ENCODE results near the gene ZNF217. TPM values are rescaled to one million over a fixed set of nuclear protein-coding genes. Genes with fewer than 3 reads are reported as not detected.

The ZNF217 gene
- total and polyA plus RNA-seq, 9 of the 15 experiments (the other 6 are each of a cell fraction or from before 2014, with no cell fraction given), result 3.0 to 41.8 (median 16.8) TPM

DNA sequence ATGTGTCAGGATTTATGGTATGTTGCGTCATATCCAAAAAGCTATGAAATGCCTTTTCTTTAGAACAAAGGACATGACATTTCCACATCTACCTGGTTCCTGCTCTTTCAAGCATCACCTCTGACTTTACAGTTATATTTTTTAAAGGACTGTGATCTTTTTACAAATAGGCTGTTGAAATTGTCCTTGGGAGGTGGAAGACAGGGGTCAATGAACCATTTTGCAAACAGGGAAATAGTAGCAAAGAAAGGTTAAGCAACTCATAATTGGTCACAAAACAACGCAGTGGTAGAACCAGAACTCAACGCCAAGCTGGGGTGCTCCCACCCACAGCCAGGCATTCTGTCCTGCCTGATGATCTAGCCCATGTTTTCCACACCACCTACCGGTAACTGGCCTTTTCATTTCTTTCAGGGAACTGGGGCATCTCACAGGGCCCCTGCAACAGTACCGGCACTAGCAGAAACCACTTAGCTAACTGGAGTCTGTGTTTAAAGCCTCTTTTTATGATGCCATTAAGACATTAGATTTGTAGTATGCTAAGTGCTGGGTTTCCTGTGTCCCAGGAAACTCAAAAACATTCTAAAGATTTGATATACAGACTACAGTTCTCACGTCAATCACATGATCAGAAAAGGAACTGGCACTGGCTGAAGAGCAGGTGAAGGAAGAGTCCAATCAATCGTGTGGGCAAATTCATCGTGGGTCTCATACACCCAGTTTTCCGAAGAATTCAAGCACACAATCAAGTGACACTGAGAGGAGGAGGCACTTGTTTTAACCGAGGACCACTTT lies 13.9 kb downstream of the ZNF217 start (continued):
- TF ChIP-seq HIVEP1 (CRISPR knock-in tag; IDR thresholded peaks at IDR 0.05) (no peak), BRF1 (IDR thresholded peaks at IDR 0.05; ENCODE audit: borderline replicate concordance, extremely low read depth, insufficient read length) (no peak), ZFP1 (CRISPR knock-in tag; IDR thresholded peaks at IDR 0.05) (no peak), U2AF2 (optimal IDR thresholded peaks at IDR 0.05; ENCODE audit: low read depth, low read length) (no peak), HCFC1 (IDR thresholded peaks at IDR 0.05; ENCODE audit: low read depth, low read length) (no peak), NR2C2 (CRISPR knock-in tag; IDR thresholded peaks at IDR 0.05) (no peak), NR2C2 (tag; IDR thresholded peaks at IDR 0.05) (peak; percentile 18; the same call in 1 of the 2 replicates), KDM2B (CRISPR knock-in tag; IDR thresholded peaks at IDR 0.05) (no peak), ZNF143 (CRISPR knock-in tag; IDR thresholded peaks at IDR 0.05) (no peak), ZNF561 (CRISPR knock-in tag; conservative IDR thresholded peaks at IDR 0.05) (no peak), SIN3B (IDR thresholded peaks at IDR 0.05; ENCODE audit: low read depth) (no peak), GABPA (tag; conservative IDR thresholded peaks at IDR 0.05; ENCODE audit: low read depth) (peak; percentile 51), SLC30A9 (CRISPR knock-in tag; IDR thresholded peaks at IDR 0.05) (no peak), PTRF (tag; IDR thresholded peaks at IDR 0.05) (no peak), SMARCB1 (IDR thresholded peaks at IDR 0.05; ENCODE audit: insufficient read length, low read depth) (no peak), CREBBP (IDR thresholded peaks at IDR 0.05; ENCODE audit: low read depth, low read length) (no peak), ZNF174 (CRISPR knock-in tag; IDR thresholded peaks at IDR 0.05) (no peak), ETS2 (tag; IDR thresholded peaks at IDR 0.05; ENCODE audit: borderline replicate concordance, poor library complexity, severe bottlenecking) (no peak), NBN (IDR thresholded peaks at IDR 0.05; ENCODE audit: low read depth) (0 out of 2 replicates have a peak, but pooled peaks have one; percentile 4), ATF7 (IDR thresholded peaks at IDR 0.05) (peak; percentile 71; the same call in 1 of the 2 replicates), POU5F1 (IDR thresholded peaks at IDR 0.05; ENCODE audit: borderline replicate concordance, low read depth, low read length, partially characterized antibody) (no peak), POLR2H (tag; IDR thresholded peaks at IDR 0.05; ENCODE audit: low read depth) (0 out of 2 replicates have a peak, but pooled peaks have one; percentile 37)
- TF ChIP-seq, protein P1, sequence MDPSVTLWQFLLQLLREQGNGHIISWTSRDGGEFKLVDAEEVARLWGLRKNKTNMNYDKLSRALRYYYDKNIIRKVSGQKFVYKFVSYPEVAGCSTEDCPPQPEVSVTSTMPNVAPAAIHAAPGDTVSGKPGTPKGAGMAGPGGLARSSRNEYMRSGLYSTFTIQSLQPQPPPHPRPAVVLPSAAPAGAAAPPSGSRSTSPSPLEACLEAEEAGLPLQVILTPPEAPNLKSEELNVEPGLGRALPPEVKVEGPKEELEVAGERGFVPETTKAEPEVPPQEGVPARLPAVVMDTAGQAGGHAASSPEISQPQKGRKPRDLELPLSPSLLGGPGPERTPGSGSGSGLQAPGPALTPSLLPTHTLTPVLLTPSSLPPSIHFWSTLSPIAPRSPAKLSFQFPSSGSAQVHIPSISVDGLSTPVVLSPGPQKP (CRISPR knock-in tag; IDR thresholded peaks at IDR 0.05), result no peak
- TF ChIP-seq, protein P2, sequence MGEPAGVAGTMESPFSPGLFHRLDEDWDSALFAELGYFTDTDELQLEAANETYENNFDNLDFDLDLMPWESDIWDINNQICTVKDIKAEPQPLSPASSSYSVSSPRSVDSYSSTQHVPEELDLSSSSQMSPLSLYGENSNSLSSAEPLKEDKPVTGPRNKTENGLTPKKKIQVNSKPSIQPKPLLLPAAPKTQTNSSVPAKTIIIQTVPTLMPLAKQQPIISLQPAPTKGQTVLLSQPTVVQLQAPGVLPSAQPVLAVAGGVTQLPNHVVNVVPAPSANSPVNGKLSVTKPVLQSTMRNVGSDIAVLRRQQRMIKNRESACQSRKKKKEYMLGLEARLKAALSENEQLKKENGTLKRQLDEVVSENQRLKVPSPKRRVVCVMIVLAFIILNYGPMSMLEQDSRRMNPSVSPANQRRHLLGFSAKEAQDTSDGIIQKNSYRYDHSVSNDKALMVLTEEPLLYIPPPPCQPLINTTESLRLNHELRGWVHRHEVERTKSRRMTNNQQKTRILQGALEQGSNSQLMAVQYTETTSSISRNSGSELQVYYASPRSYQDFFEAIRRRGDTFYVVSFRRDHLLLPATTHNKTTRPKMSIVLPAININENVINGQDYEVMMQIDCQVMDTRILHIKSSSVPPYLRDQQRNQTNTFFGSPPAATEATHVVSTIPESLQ (CRISPR knock-in tag; IDR thresholded peaks at IDR 0.05), result no peak
